SK-N-MC (cell line): ENCODE results near the gene TMEM255B.

Source experiments
- EZH2 ChIP-seq: fragments of 200-600 bp; sonication (generic); IDR thresholded peaks from one replicate; pipeline ENCODE4 v1.6.1; 2017; ENCODE audit warnings: antibody characterized with exemption
- POLR2AphosphoS5 ChIP-seq: IDR thresholded peaks from 2 replicates; pipeline ENCODE4 v1.6.1; 2012; ENCODE audit warnings: mild to moderate bottlenecking, low read depth, low read length, borderline replicate concordance

GRCh38 chr13:113766035-113766800 lies 7.2 kb downstream of the TMEM255B start:
- TF ChIP-seq EZH2 (no peak), POLR2AphosphoS5 (no peak)
